HFF-Myc (cell line): ENCODE results near the gene TRIM52.

Source experiments
- DNase-seq: peaks from one replicate; pipeline ENCODE4 v3.0.0-alpha.2; 2011; ENCODE audit warnings: low read depth; ENCODE audit errors: extremely low read depth
- H3K4me3 ChIP-seq: replicated peaks from 2 replicates; pipeline ENCODE4 v1.5.1; 2011; ENCODE audit warnings: low read depth, mild to moderate bottlenecking, control low read depth, low read length
- CTCF ChIP-seq: IDR thresholded peaks from 2 replicates; pipeline ENCODE4 v1.5.1; 2012; ENCODE audit warnings: mild to moderate bottlenecking, low read depth, low read length, control low read depth; ENCODE audit errors: missing control alignments

Gene TRIM52

GRCh38 chr5:181235323-181235688 lies 25.6 kb downstream of the TRIM52 start:
- TF ChIP-seq CTCF, result no peak
- H3K4me3 ChIP-seq, result no peak overlapping the region
- DNase-seq, result no peak

GRCh38 chr5:181234455-181235306 lies 26.3 kb downstream of the TRIM52 start:
- H3K4me3 ChIP-seq, result no peak overlapping the region
- no peak for DNase-seq

DNA sequence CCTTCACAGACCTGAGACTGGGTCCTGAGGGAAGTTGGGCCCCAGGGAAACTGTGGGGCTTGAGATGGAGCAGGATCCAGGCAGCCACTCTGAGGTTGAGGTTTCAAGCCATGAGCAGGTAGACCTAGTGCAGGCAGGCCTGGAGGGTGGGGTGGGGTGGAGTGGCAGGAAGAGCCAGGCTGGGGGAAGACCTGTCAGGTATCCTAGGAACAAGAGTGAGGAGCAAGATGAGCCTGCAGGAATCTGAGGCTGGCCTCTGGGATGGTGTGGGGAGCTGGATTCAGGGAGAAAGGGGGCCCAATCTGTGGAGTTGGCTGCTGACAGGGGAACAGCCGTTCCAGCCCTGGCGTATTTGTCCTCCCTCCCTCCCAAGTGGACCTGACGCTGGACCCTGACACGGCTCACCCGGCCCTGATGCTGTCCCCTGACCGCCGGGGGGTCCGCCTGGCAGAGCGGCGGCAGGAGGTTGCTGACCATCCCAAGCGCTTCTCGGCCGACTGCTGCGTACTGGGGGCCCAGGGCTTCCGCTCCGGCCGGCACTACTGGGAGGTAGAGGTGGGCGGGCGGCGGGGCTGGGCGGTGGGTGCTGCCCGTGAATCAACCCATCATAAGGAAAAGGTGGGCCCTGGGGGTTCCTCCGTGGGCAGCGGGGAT lies 27.0 kb downstream of the TRIM52 start:
- no peak for DNase-seq
- TF ChIP-seq CTCF, result no peak
- H3K4me3 ChIP-seq, result no peak overlapping the region

More at GRCh38 chr5:181234455-181235306, 26.3 kb downstream of the TRIM52 start:
- TF ChIP-seq CTCF, result no peak

GRCh38 chr5:181233088-181233800 lies 27.7 kb downstream of the TRIM52 start:
- DNase-seq, result no peak
- no peak for TF ChIP-seq CTCF
- H3K4me3 ChIP-seq, result no peak overlapping the region

GRCh38 chr5:181232593-181232992 lies 28.4 kb downstream of the TRIM52 start:
- no peak for DNase-seq
- no peak for TF ChIP-seq CTCF
- no peak overlapping the region for H3K4me3 ChIP-seq

DNA sequence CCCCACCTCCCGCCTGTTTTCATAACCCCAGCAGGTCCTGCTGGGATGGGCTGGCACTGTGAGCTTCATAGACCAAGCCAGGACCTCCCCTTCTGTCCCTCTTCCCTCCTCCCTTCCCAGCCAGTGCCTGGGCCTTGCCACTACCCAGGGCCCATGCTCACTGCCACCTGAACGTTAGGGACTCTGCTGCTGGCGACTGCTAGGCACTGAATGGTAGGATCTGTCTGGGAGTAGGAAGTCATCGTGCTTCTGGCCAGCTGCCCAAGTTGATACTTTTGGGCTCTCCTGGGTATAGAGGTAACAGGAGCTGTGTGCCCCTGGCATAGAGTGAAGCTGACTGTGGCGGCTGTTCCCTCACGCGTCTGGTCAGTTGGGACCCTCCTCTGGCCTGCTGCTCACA lies 29.5 kb downstream of the TRIM52 start:
- no peak for TF ChIP-seq CTCF
- no peak overlapping the region for H3K4me3 ChIP-seq
- no peak for DNase-seq
